ENCODE data around the gene CCNL2. TPM values are rescaled to one million over a fixed set of nuclear protein-coding genes. Genes with fewer than 3 reads are reported as not detected.
A peak's percentile ranks its signal among the peaks of the same experiment; 100 is the strongest.
"Not testable (repeated sequence)": the region's sequence is repeated elsewhere in the genome, so short reads cannot be mapped to it uniquely, and the experiment has no call there.

CCNL2 gene
- total and polyA plus RNA-seq, 2 experiments from 2014 or later: 166 to 284 TPM

GRCh38 chr1:1419363-1419812 is 20.3 kb upstream of the CCNL2 start:
- TF ChIP-seq EZH2phosphoT487 (IDR thresholded peaks at IDR 0.05; ENCODE audit: low read depth, severe bottlenecking, unreplicated experiment): no peak
- no peak for TF ChIP-seq CTCF (IDR thresholded peaks at IDR 0.05; ENCODE audit: poor library complexity)
- TF ChIP-seq EZH2 (IDR thresholded peaks at IDR 0.05; ENCODE audit: borderline replicate concordance): no peak
- H3K9me3 ChIP-seq (ENCODE audit: low read depth): no peaks in the 10 kb centered on the region
- peak overlapping the region; percentile 67 for H3K4me2 ChIP-seq
- no peak overlapping the region for H3K27ac ChIP-seq
- H3K4me1 ChIP-seq (ENCODE audit: insufficient read depth): no peaks in the 10 kb centered on the region
- H3K9me2 ChIP-seq (replicated peaks; ENCODE audit: insufficient read depth): no peaks in the 10 kb centered on the region
- no peak overlapping the region for H3K4me3 ChIP-seq
- H2AFZ ChIP-seq: no peak overlapping the region
- WGBS (ENCODE audit: low lambda C conversion rate, missing lambda C conversion rate): 93% methylated on average over 21 of the region's 21 CpGs
- no peaks in the 10 kb centered on the region for H3K36me3 ChIP-seq (replicated peaks; ENCODE audit: insufficient read depth, low read depth)
- no peak for DNase-seq (ENCODE audit: low spot score)
- H3K27me3 ChIP-seq: no peaks in the 10 kb centered on the region
- H4K20me1 ChIP-seq (ENCODE audit: insufficient read depth, poor library complexity, severe bottlenecking): no peaks in the 10 kb centered on the region
- no peaks in the 10 kb centered on the region for H3K79me2 ChIP-seq

GRCh38 chr1:1418464-1419362 is 19.6 kb upstream of the CCNL2 start:
- Histone ChIP-seq H3K79me2 (no peaks in the 10 kb centered on the region), H3K36me3 (replicated peaks; ENCODE audit: insufficient read depth, low read depth) (no peaks in the 10 kb centered on the region), H3K27ac (no peak overlapping the region), H3K27me3 (no peaks in the 10 kb centered on the region), H3K9me2 (replicated peaks; ENCODE audit: insufficient read depth) (no peaks in the 10 kb centered on the region), H3K4me2 (no peak overlapping the region), H3K9me3 (ENCODE audit: low read depth) (no peaks in the 10 kb centered on the region), H4K20me1 (ENCODE audit: insufficient read depth, poor library complexity, severe bottlenecking) (no peaks in the 10 kb centered on the region), H3K4me3 (no peak overlapping the region), H2AFZ (no peak overlapping the region), H3K4me1 (ENCODE audit: insufficient read depth) (no peaks in the 10 kb centered on the region)
- 92% methylated on average over 26 of the region's 26 CpGs for WGBS (ENCODE audit: low lambda C conversion rate, missing lambda C conversion rate)
- TF ChIP-seq EZH2 (IDR thresholded peaks at IDR 0.05; ENCODE audit: borderline replicate concordance) (no peak), CTCF (IDR thresholded peaks at IDR 0.05; ENCODE audit: poor library complexity) (no peak), EZH2phosphoT487 (IDR thresholded peaks at IDR 0.05; ENCODE audit: low read depth, severe bottlenecking, unreplicated experiment) (no peak)
- DNase-seq (ENCODE audit: low spot score): no peak

- H3K9me2 ChIP-seq (replicated peaks; ENCODE audit: insufficient read depth); H3K4me3 ChIP-seq; H3K4me1 ChIP-seq (ENCODE audit: insufficient read depth); H3K27me3 ChIP-seq; H3K79me2 ChIP-seq; H3K9me3 ChIP-seq (ENCODE audit: low read depth); H4K20me1 ChIP-seq (ENCODE audit: insufficient read depth, poor library complexity, severe bottlenecking); H3K36me3 ChIP-seq (replicated peaks; ENCODE audit: insufficient read depth, low read depth); H2AFZ ChIP-seq; H3K4me2 ChIP-seq; DNase-seq (ENCODE audit: low spot score); H3K27ac ChIP-seq: not testable (repeated sequence)
- WGBS (ENCODE audit: low lambda C conversion rate, missing lambda C conversion rate): 87% methylated on average over 25 of the region's 25 CpGs
Observed at GRCh38 chr1:1417825-1418463, 18.8 kb upstream of the CCNL2 start.

- DNase-seq (ENCODE audit: low spot score); H3K9me3 ChIP-seq (ENCODE audit: low read depth); H4K20me1 ChIP-seq (ENCODE audit: insufficient read depth, poor library complexity, severe bottlenecking); H3K79me2 ChIP-seq; H2AFZ ChIP-seq; H3K27ac ChIP-seq; H3K4me1 ChIP-seq (ENCODE audit: insufficient read depth); H3K36me3 ChIP-seq (replicated peaks; ENCODE audit: insufficient read depth, low read depth); H3K27me3 ChIP-seq; H3K4me2 ChIP-seq; H3K4me3 ChIP-seq; H3K9me2 ChIP-seq (replicated peaks; ENCODE audit: insufficient read depth): not testable (repeated sequence)
- WGBS (ENCODE audit: low lambda C conversion rate, missing lambda C conversion rate): 77% methylated on average over 5 of the region's 5 CpGs
Observed at GRCh38 chr1:1417396-1417795, 18.3 kb upstream of the CCNL2 start.

Data from hepatocyte (in vitro differentiated cells).